DMS114 treated with DMSO at 0.1 percent for 48 hours (cell line): ENCODE data around the gene FBXO24.
"Not testable (repeated sequence)": the region's sequence is repeated elsewhere in the genome, so short reads cannot be mapped to it uniquely, and the experiment has no call there.

ENCODE experiments used
- DNase-seq: peaks from one replicate; lab custom pipeline; 2025; ENCODE audit not compliant: unreplicated experiment; lab: John Stamatoyannopoulos, UW

Gene FBXO24

GRCh38 chr7:100586266-100587025 is at the start of gene FBXO24:
Gene FBXO24, plus strand, starts transcription at chr7:100586328. Its CDS starts 298 bp downstream, at chr7:100586626.
- peak; percentile 99 for DNase-seq

GRCh38 chr7:100536695-100537094 is 49.4 kb upstream of the FBXO24 start:
- DNase-seq, result not testable (repeated sequence)

GRCh38 chr7:100538348-100538653 is 47.8 kb upstream of the FBXO24 start:
- no peak for DNase-seq

GRCh38 chr7:100538654-100539435 is 47.3 kb upstream of the FBXO24 start, which contains the start of gene AGFG2:
Gene AGFG2, plus strand, starts transcription at chr7:100539203. Its CDS starts 144 bp downstream, at chr7:100539347.
- DNase-seq, result peak; percentile 98

GRCh38 chr7:100539436-100540006 is 46.6 kb upstream of the FBXO24 start:
- DNase-seq, result no peak

GRCh38 chr7:100540073-100540723 is 45.9 kb upstream of the FBXO24 start:
- no peak for DNase-seq

GRCh38 chr7:100541309-100541708 is 44.8 kb upstream of the FBXO24 start:
- not testable (repeated sequence) for DNase-seq

DNA sequence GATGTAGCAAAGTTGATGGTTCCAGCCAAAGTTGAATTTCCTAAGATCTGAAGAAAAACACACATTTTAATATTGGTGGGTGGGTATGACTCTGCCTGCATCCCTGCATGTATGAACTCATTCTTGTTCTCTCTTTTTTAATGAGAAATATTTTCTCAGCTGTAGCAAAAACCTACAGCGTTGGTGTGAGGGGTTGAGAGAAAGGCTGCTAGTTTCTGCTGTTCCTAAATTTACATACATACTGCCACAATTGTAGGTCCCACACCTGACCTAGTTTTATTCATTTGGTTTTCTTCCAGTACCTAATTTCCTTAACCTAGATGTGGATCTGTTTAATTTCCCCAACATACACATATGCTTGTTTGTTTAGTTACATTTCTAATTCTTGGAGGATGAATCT is 42.5 kb upstream of the FBXO24 start:
- no peak for DNase-seq

DNA sequence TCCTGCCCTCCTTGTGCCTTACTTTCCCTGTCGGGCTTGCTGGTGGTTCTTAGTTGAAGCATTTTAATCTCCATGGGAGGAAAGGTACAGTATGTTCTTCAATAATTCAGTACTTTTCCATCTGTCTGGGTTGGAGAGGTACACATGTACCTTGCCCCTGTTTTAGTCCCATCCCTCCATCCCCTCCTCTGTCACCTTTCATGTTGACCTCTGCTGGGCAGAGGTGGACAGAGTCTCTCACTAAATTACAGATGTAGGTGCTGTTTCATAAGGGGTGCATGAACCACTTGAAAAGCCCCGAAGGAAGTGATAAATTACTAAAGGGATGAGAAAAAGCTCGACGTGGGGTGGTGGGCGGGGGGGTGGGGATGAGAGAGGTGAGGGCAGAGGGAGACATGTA is 41.7 kb upstream of the FBXO24 start:
- no peak for DNase-seq

DNA sequence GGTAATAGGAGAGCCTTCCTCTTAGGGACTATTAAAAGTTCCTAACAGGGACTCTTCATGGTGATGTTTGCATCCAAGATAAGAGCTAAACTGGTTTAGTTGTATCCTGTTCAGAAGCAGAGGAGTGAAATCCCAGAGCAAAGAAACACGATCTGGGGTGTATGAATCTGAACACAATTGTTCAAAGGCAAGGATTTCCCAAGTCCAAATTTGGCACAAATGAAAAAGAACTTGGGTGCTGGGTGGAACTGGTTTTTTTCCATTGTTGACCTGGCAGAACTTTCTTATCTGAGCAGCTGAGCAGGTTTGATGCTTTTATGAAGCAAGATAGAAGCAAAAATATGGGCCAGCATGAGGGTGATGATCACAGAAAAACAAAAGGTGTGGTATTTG is 41.2 kb upstream of the FBXO24 start:
- DNase-seq, result no peak

DNA sequence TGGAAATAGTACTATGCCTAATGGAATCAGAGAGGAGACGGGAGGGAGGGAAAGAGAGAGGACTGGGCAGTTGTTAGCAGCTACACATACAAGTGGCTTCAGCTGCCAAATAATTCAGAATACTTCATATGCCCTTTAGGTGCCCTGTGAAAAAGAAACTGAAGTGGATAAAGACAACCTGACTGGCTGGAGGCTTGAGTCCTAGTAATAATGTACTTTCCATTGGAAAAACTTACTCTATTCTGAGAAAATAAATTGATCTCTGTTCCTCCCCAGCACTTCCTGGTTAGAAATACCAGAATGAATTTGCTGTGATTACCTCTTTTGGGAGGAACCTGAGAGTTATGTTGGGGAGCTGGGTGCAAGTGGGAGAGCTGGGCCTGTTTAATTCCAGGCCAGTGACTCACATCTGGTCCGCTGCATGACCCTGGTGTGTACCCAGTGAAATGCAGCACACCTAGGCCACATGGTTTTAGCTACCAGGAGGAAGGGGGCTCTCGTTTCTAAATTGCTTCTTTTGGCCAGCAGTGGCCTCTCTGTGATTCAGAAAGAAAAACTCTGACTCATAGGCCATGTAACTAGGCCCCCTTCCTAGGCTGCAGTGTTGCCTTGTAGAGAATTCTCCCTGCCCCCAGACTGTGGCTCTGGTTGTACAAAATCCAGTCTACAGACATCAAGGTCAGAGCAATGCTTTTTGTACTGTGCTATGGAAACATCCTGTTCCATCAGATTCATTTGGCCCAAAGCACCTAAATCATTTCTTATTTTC is 40.6 kb upstream of the FBXO24 start:
- DNase-seq, result no peak

DNA sequence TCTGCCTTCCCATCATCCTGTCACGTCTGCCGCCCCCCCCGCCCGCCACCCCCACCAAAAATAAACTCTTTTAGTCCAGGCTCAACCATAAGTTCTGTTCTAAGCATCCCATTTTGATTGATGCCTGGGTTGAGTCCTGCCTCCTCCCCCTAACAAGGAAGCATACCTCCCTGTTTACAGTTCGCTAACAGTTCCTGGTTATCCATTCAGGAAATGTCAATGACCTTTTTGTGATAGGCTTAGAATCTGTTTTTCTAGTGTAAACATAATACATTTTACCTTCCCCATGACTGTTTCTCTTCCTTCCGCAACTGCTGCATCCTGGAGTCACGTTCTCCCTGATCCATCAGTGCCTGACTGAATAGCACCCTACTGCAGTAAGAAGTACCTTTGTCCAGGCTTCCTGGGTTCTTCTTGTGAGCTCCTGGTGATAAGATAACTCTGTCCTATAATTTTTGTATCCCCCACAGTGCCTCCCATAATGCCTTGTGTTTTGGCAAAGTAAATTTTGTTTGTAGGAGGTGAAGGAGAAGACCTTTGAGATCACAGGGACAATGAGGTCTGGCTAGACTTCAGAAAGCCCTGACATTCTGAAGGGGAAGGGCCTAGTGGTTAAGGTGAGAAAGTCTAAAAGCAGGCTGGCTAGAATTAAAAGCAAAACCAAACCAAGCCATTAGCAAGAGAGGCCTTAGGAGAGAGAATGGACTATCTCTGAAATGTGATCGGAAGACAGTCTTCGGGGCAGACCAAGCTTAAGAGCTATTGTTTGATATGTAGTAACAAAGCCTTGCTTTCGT is 39.8 kb upstream of the FBXO24 start:
- no peak for DNase-seq

DNA sequence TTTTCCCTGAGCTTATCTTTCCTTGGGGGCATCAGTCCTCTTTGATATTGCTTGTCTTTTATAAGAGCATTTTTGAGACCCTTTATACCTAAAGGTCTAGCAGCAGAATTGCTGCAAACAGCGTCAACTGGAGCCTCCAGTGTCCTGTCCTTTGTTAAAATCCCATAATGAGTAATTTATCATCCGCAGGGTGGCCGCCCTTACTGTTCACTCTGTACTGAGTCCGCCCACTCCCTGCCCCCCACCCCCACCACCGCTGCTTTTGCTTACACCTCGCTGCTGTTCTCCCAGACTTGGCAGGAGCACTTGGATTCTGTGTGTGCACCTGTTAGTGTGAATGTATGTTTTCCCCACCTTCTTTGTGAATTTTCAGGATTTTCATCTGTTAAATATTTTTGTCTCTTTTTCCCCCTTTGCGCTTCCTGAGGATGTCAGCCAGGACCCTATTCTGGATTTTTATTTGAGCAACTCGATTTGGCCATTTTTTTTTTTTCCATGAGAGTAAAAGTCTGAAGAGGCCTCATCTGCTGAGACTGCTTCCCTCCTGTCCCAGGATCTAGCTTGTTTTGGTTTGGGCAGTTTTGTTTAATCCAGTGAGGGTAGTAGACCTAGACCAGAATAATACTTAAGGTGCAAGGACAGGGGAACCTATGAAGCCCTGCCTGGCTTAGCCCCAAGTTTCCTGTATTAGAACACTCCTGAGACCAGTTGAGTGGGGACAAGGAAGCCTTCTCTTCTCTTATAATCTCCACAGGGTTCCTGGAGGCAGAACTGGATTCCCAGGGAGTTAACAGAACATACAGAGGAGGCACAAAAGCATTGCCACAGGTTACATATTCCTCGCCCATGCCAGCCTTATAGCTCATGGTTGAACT is 39.0 kb upstream of the FBXO24 start:
- no peak for DNase-seq

- DNase-seq, result no peak
Observed at GRCh38 chr7:100547872-100548271, 38.3 kb upstream of the FBXO24 start.

GRCh38 chr7:100548446-100548845 is 37.7 kb upstream of the FBXO24 start:
- not testable (repeated sequence) for DNase-seq

DNA sequence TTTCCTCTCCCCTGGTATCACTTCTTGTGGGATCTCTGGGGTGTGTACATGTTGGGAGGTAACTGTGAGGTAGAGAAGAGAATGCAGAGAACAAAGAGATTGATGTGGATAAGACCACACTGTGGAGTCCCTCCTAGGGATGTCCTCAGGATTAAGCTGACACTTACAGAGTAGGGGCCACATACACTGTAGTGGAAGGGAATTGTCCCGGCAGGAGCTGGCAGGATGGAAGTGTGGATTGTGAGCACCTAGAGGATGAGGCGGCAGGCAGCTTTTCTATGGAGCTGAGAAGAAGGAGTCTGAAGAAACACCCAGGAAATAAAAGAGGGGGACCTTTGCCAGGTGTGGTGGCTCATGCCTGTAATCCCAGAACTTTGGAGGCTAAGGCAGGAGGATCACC is 33.6 kb upstream of the FBXO24 start:
- no peak for DNase-seq

- DNase-seq, result no peak
Observed at GRCh38 chr7:100553032-100553431, 33.1 kb upstream of the FBXO24 start.

DNA sequence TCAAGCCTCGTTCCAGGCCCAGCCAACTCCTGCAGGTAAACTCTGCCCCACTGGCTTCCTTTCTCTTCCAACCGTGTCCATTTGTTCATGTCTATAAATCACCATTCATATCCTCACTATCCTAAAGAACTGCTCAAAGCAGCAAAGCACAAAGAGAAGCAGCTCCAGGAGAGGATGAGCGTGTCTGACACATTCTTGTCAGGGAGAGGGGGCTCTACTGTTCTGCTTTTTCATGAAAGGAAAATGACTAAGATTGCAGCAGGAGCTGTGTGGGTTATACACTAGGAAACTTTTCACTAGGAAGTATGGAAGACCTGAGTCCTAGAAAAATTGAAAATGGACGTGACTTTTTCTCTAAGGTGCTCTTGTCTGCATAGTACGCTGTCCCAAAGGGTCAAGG is 30.4 kb upstream of the FBXO24 start:
- DNase-seq, result no peak

DNA sequence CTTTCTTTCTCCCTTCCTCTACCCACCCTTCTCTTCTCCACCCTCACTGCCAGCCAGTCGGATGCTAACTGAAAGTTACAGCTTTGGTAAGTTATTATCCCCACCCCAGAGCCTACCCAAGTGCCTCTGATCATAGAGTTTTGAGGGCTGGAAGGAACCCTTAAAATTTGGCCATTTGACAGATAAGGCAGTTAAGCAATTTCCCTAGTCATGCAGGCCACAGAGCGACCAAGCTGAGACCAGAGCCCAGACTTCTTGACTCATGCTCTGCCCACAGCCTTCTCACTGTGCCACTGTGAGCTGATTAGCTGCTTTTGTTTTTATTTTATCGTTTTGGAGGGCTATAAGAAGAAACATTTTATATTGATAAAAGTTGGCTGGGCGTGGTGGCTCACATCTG is 29.6 kb upstream of the FBXO24 start:
- DNase-seq, result no peak
